GM23248 (cell line): Measurements from ENCODE around the gene HRH1.

Experiments
- EZH2 ChIP-seq: fragments of 200-600 bp; sonication (generic); IDR thresholded peaks from 2 replicates; pipeline ENCODE4 v1.6.1; 2018; ENCODE audit warnings: antibody characterized with exemption, mild to moderate bottlenecking; ENCODE audit not compliant: insufficient read depth, poor library complexity, severe bottlenecking
- EZH2phosphoT487 ChIP-seq: fragments of 200-600 bp; sonication (generic); IDR thresholded peaks from 2 replicates; pipeline ENCODE4 v1.6.1; 2018; ENCODE audit warnings: antibody characterized with exemption, moderate library complexity, mild to moderate bottlenecking, low read depth; ENCODE audit not compliant: insufficient read depth

- no peak for TF ChIP-seq EZH2
- no peak for TF ChIP-seq EZH2phosphoT487
These were observed 86.2 kb downstream of the HRH1 start for GRCh38 chr3:11240496-11240895.
